ENCODE data around the gene PIK3R1.

The PIK3R1 gene

DNA sequence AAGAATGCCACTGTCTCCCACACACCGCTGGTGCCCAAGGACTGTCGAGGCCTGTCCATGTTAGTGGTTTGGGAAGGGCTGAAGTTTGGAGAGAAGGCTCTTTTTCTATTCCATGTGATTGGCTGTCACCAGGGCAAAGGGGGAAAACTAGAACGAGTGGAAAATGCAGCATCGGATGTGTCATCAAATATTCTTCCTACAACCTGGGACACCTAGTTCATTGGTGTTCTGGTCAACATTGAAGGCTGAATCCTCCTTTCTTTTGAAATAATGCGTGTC, 53.2 kb downstream of the PIK3R1 start:
- no peak for DNase-seq (ENCODE audit: low read depth in 4 of 4, low spot score in 1 of 4)

DNA sequence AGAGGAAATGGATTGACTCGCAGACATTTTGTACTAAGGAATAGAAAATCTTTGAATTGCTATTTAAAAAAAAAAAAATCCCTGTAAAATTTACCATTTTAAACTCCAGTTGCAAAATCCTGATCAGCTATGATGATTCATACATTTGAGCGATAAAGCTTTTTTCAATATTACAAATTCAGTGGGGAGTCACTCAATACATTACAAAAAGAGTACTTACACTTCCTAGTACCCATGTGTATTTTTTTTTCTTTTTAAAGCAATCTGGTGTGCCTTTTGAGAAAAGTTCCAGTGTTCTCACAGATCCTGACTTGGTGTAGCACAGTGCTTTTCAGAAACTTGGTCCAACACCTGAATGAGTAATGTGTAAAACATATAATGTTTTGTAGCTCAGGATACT, 54.3 kb downstream of the PIK3R1 start:
- no peak for DNase-seq (ENCODE audit: low read depth in 4 of 4, low spot score in 1 of 4)

DNA sequence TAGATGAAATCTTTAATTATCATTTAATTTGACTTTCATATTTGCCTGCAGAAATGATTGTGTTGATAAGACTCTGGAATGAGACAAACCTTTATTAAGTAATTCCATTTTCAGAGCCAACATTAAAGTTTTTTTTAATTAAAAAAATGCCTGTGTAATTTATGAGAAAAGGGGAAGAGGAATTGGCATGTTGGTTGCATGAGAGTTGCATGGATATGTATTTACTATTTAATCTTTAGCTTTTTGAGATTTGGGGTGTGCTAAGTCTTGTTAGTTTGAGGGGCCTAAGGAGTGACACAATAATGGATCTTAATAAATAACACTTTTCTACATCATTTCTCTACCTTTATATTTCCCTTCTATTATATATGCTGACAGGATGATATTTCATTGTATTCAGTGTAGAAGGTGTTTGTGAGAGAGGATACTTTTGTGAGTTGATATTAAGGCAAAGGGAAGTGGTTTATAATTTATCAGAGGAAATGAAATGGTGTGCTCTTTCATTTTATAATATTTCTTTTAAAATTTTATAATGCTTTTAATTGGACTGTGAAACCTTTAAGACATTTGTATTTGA, 54.9 kb downstream of the PIK3R1 start:
- DNase-seq (ENCODE audit: low read depth in 4 of 4, low spot score in 1 of 4), result no peak

DNA sequence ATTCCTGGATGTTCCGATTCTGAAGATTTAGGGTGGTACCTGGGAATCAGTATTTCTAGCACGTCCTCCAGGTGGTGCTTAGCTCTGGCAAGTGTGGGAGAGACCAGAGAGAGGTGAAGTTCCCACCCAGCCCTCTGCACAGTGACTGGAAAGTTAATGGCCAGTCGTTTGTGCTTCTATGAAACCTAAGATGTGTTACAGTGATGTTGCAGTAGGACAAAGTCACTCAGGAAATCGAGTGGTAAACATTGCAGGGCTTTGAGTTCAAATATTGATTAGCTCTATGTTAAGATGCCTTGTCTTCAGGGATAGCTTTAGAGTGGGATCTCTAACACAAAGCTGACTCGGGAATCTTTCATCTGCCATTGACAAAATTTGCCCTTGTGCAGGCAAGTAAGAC, 55.6 kb downstream of the PIK3R1 start:
- no peak for DNase-seq (ENCODE audit: low read depth in 4 of 4, low spot score in 1 of 4)

DNA sequence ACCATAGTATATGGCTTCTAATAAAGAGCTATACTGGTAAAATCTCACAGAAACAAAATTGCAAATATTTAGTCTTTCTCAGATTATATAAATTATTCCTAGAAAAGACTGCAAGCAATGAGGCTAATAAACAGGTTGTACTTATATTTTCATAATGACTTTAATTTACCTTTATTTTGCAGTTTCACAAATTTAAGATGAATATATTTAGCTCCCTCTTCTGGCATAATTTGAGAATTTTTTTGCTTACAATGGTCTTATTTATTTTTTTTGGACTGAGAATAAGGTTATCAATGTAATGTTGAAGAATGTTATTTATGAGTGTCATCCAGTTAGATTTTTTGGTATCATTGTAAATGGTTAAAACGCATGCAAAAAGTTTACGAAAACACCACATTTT, 56.7 kb downstream of the PIK3R1 start:
- no peak for DNase-seq (ENCODE audit: low read depth in 4 of 4, low spot score in 1 of 4)

DNA sequence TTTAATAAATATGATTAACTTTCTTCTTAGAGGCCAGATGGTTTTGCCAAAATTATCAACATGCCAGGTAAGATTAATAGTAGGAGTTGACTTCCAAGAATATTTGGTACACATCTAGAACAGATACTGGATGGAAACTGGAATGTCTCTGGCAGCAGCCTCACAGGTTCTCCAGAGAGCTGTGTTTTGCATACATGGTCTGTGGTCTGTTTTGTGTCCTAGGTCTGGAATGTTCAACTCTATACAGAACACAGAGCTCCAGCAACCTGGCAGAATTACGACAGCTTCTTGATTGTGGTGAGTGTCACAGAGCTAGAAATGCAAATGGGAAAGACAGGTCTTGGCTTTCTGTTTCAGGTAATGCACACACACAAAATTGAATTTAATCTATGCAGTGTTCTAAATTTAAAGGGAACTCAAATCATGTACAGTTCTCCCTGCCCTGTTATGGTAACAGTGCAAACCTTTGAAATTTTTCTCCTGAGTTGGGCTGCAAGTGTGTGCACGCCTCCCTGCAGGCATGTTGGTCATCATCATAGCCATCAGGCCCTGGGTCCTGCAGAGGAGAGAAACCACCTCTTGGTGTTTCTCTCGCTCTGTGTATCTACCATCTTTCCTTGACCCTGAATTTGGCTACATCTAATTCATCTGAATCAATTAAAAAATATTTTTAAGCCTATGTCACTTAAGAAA, 58.3 kb downstream of the PIK3R1 start:
- no peak for DNase-seq (ENCODE audit: low read depth in 4 of 4, low spot score in 1 of 4)

DNA sequence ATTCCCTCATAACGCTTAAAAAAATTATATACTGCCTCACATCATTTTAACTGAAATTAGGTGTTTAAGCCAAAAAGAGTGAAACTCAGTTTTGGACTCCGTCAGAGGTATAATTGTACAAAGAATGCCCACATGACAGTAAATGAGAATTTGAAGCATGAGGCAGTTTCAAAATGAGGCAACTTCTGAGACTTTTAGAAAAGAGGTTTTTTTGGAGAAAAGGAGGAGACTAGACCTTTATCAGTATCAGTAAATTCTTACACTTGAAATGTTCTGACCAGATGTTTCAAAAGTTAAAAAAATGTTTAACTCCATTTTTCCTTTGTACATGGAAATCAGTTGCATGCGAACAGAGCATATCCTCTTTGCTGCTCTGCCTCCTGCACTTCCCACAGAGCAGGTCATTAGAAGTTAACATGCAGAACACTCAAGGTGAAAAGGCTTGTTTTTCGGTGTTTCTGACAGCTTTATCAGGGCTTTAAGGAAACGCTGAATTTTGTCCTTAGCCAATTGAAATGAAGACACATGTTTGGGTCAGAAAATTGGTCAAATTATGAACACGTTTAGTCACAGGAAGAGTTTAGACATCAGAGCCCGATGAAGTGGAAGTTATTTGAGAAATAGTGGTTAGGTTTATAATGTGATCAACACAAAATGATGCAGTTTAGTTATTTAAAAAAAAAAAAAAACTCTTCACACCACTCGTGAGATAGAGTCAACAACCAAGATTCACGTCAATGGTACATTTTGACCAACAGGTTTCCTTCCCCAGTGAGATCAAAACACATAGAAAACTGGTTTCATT, 59.5 kb downstream of the PIK3R1 start:
- DNase-seq (ENCODE audit: low read depth in 4 of 4, low spot score in 1 of 4), result no peak

DNA sequence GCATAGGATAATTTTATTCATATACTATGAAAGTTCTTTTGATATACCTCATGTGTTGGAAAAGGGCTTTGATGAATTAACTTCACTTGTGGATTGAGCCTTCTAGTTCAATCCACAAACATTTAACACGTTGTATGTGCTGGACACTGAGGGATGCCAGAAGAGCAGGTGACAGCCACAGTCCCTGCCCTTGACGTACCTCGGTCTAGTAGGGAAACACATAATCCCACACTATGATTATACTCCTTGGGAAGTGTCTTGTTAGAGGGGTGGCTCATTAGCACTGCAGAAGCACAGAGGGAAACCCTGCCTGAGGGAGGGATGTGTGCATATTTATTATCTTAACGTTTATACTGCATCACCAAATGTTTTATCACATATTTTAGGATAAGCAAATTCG, 61.2 kb downstream of the PIK3R1 start:
- DNase-seq (ENCODE audit: low read depth in 4 of 4, low spot score in 1 of 4), result no peak

DNA sequence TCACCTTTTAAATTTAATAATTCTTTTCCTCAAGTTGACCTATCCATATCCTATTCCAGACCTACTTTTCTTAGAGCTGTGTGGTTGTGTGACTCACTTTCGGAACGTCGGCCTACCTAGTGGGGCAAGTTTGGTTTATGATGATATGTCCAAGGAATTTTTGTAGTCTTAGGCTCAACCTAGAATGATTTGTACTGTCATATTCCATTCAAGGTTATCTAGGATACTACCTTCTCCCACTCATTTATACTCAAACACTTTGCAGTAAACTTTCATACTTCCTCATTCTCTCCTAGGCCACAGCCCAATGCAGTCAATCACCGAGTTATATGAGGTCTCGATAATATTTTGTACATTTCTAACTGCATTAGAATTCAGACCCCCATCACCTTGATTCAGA, 61.9 kb downstream of the PIK3R1 start:
- DNase-seq (ENCODE audit: low read depth in 4 of 4, low spot score in 1 of 4), result no peak

DNA sequence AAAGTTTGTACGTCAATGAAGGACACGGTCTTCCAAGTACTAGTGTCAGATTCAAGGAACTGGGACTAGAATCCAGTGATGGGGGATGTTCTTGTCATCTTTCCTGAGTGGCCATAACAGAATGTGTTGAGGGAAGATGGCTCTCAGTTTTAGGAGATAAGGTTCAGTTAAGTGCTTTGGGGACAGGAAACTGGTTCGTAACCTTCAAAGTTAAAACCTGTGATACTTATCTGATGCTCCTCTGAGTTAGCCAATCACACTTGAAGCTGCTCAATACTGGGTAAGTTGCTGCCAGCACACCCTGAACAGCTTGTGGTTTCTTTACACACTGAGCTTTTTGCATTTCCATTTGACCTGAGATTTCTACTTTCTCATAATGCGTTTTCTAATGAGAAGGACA, 64.4 kb downstream of the PIK3R1 start:
- DNase-seq (ENCODE audit: low read depth in 4 of 4, low spot score in 1 of 4), result no peak

DNA sequence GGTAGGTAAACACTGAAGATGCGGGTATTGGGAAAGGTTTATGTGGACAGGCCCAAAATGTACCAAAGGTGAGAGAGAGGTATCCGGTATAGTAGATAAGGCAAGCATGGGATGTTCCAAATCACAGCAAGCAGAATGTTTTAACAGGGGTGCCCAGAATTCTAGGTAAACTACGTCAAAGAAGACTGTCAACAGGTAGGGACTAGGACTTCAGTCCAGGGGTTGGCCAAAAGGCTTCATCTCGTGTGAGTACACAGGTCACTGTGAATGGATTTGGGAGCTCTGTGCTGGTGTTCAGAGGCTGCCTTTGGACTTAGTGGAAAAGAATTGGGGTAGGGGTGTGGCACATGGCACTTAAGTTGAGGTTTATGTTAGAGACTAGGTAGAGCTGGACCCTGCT, 66.4 kb downstream of the PIK3R1 start:
- no peak for DNase-seq (ENCODE audit: low read depth in 4 of 4, low spot score in 1 of 4)

DNA sequence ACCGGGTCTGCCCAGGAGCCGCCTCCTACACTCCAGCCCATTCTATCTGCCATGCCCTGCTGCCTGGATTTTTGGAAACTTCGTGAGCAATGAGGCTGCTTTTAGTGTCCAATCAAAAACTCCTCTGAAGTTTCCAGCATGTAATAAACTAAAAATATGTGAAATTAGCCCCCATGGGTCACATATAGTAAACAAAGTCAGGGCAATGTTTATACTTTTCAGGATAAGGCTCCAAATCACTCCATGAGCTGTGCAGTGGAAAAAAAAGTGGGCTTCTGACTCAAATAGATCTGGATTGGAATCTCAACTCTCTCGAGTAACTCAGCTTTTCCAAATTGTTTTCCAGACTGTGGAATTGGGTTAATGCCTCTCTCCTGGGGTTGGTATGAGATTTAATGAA, 68.2 kb downstream of the PIK3R1 start:
- DNase-seq (ENCODE audit: low read depth in 4 of 4, low spot score in 1 of 4), result no peak

DNA sequence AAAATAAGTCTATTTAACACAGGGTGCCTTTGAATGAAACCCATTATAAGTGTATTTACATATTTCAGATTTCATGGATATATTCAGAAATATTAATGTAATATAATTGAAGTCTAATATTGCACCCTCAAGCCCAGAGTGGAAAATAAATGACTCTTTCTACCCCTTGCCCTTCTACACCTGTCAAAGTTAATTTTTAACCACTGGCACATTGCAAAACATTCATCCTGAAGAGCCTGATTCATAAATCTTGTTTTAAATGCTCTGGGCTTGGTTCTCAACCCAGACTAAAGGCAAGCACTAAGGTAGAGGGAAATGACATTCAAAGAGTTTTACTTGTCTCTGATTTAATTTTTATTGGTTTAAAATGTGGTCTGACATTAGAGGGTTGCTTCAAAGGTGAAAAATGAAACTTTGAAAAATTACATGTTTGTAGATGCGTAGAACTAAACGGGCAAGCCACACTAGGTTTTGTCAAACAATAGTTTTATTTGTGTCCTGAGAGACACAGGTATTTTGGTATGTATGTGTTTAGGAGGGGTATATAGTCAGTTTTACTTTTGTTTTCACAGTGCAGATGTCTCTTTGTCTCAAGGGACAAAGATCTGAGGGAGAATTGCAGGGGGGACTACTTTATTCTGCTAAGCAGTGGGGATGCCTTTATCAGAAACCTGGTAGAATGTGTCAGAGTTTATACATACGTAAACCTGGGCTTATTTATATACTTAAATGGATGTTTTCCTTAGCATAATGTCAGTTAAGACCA, 69.7 kb downstream of the PIK3R1 start:
- DNase-seq (ENCODE audit: low read depth in 4 of 4, low spot score in 1 of 4), result no peak

DNA sequence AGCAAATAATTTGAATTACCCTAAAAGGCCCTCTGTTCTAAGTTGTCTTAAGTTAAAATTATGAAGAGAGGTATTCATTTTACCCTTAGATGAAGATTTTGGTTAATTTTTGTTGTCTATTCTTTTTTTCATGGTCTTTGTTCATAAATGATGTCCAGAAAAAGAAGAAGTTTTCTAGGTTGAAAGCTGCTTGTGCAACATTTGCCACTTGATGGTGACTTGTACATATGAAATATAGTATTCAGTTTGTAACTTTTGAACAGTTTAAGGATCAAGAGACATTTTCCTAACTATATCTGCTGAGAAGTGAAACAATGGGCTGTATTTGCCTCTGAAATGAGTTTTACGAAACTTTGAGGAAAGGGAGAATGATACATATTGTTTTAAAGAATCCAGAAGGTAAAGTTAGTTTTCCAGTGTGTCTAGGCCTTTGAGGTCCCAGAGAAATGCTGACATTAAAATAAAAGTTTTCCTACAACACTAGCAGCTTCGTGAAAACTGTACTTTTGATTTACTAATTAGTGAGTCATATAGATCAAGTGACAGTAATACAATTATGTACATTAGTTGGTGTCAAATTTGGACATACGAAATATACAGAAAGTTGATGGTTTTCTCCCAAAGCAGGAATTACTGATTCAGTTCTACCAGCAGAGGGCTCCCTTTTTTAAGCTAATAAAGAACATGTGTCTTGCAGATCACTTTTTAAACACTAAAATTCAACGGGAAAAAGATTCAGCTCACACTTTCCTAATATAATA, 70.5 kb downstream of the PIK3R1 start:
- no peak for DNase-seq (ENCODE audit: low read depth in 4 of 4, low spot score in 1 of 4)

DNA sequence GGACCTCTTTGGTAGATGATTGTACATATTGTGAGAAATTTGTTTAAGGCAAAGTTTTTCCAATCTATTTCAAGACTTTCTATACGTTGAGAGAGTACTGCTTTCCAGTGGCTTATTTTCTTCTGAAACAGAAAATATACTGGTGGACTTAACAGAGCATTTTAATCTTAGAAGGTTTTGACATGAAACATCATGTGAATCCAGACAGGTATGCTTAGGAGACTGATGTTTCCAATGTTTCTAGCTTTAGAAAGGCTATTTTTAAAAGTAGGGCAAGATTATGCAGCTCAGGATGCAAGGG, 71.0 kb downstream of the PIK3R1 start:
- DNase-seq (ENCODE audit: low read depth in 4 of 4, low spot score in 1 of 4), result no peak

DNA sequence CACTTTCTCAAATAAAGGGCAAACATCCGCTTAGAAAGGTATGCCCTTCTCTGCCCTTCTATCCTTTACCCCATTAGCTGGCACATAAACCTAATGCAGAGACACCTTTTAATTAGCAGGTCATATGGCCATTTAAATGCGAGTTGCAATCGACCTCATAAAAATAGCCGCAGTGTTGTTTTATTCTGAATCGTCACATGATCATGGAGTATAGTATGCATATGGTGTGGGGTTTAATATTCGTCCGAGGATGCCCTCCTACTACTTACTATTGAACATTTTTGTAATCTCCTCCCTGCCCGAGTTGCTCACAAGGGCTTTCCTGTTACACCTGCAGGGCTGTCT, 72.0 kb downstream of the PIK3R1 start:
- DNase-seq (ENCODE audit: low read depth in 4 of 4, low spot score in 1 of 4), result no peak

DNA sequence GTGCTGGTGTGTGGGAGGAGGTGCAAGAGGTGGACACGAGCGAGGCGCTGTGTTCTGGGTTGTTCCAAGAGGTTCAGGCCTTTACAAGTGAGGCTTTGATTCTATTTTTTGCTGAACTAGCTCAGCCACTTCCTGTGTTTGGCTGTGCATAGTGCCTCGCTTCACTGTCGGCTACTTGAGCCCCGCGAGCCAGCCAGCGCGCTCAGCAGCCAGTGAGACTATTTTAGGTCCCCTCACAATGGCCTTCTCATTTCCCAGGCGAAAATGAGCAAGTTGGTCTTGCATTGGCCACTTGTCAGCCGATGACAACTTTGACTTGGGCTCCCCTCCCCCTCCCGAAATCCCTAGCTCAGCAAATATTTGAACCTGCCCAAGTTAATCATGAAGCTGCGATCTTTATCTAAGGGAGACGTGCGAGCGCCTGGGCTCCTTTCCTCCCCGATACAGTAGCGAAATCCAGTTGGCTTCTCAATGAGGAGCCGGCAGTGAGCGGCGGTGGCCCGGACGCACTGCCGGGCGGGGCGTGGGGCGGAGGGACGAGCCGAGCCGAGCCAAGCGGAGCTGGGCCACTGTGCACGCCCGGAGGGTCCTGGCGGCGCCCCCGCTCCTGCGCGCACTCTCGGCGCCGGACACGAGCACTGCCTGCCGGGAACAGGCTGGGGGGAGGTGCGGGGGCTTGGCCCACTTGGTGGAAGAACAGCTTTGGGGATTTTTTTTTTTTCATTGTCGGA, 72.6 kb downstream of the PIK3R1 start:
- no peak for DNase-seq (ENCODE audit: low read depth in 4 of 4, low spot score in 1 of 4)

DNA sequence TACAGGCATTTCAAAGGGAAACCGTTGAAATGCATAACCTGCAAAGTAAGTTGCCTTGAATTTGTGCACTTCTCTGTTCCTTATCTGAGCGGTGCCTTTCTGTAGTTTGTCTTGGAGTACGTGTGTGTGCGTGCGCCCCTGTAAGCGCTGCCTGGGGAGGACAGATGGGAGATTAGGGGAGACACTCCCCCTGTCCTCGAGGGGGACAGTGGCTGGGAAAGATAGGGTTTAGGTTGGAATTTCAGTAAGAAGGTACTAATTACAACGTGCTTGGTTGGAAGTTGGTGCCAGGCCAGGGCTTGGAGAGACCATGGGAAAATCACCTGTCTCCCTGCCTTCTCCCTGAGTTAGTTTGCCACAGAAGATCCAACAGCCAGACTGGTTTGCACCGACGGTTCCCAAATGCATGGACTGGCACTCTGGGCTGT, 73.2 kb downstream of the PIK3R1 start:
- DNase-seq (ENCODE audit: low read depth in 4 of 4, low spot score in 1 of 4), result no peak

DNA sequence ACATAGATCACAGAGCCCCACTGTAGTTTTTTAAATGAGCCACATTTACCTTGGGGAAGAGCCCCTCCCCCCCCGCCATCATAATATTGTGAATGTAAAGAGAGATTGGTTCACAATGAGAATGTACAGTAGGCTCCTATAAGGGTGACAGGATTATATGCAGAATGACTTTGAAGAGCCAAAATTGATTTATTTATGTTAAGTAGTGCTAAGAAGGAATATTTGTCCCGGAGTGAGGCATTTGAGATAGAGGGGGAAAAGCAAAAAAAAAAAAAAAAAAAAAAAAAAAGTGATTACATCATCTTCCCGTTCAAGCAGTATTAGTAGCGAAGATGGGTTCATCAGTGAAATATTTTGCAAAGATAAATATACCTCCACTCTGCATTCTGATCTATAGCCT, 73.9 kb downstream of the PIK3R1 start:
- DNase-seq (ENCODE audit: low read depth in 4 of 4, low spot score in 1 of 4), result no peak

DNA sequence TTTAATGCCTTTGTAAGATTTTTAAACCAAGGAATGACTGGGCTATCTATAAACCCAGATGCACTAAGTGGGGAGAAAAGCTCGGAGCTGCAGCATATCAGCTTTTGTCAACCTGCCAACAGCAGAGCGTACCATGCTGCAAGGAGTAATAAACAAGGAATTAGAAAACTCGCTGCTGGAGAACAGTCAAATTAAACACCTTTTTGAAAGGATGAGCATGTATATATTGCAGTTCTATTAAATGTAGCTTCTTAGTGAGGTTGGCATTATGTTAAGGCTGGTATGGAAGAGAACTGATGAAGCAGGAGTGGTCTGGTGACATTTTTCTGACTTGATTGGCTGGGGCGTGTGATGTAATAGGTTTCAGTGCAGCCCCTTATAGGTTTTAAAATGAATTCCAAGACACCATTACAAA, 74.7 kb downstream of the PIK3R1 start:
- DNase-seq (ENCODE audit: low read depth in 4 of 4, low spot score in 1 of 4), result no peak

DNA sequence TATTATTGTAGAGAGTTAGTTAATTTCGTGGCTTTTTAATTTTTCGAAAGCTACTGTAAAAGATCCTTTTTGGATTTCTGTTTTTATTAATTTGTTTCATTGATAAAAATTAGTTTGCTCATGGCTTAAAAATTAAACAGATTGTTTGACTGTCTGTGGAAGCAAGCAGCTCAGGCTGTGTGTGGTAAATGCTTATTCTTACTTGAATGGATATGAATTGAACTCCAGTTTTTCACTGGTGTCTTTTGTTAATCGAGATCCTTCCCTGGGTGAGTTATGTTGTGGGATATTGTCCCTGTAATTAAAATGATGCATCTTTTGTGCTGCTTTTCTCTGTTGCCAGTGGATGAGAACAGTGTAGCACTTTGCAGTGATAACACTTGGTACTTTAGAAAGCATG, 75.3 kb downstream of the PIK3R1 start:
- no peak for DNase-seq (ENCODE audit: low read depth in 4 of 4, low spot score in 1 of 4)
